K562 (cell line): Measurements from ENCODE around the gene SYCP2. TPM values are rescaled to one million over a fixed set of nuclear protein-coding genes. Genes with fewer than 3 reads are reported as not detected.
A peak's percentile ranks its signal among the peaks of the same experiment; 100 is the strongest.

Experiments used
- ATAC-seq: fragments of 200-7000 bp; cut with Tn5 transposase; 3 replicates; pipeline ENCODE4 v1.9.1; 2020; ENCODE audit warnings: moderate library complexity
- BruUV-seq: library from RNA; stranded (reverse); fragments of 400-500 nt; replicated peaks from 2 replicates; lab custom pipeline; 2021; lab: Mats Ljungman, UMichigan
- CTCF ChIA-PET: fragments of 300-600 bp; formaldehyde crosslinking; extraction: SDS; loops from one replicate; lab custom pipeline; 2021; ENCODE audit warnings: low intra/inter-chr PET ratio; lab: Yijun Ruan, JAX
- POLR2A ChIA-PET: fragments of 300-600, 350-650 bp; sonication (Branson Sonifier 250); formaldehyde crosslinking; extraction: SDS; loops from one replicate; lab custom pipeline; 2021; ENCODE audit warnings: antibody characterized with exemption, inconsistent platforms; lab: Yijun Ruan, JAX
- DNase-seq, 4 experiments: peaks; one replicate each; pipeline versions ENCODE4 v3.0.0 to v3.0.0-alpha.2; 2011 to 2018; ENCODE audit warnings: low spot score in 3 of 4, mixed read lengths in 3 of 4; ENCODE audit errors: extremely low read depth in 1 of 4
- FAIRE-seq: peaks from 2 replicates; lab custom pipeline; 2011; peaks lifted over from hg19 to GRCh38; lab: Jason Lieb, UNC
- H2AFZ ChIP-seq: 2 replicates; pipeline ENCODE4 v1.6.0; 2011; ENCODE audit warnings: low read depth, low read length, control low read depth, inconsistent platforms
- H3K27ac ChIP-seq: fragments of 200-600 bp; 3 replicates; pipeline ENCODE4 v1.8.0; 2011; ENCODE audit warnings: low read depth, mild to moderate bottlenecking, control low read depth, inconsistent platforms, low read length, moderate library complexity, mixed read lengths; ENCODE audit errors: extremely low read depth
- H3K27me3 ChIP-seq, 2 experiments: fragments of 300-600 bp in 1 of 2; 2 replicates in 1 of 2; 3 replicates in 1 of 2; pipeline versions ENCODE4 v1.6.0 to v1.8.0; 2011; ENCODE audit warnings: inconsistent platforms in 2 of 2, low read length in 2 of 2, mild to moderate bottlenecking in 1 of 2, mixed read lengths in 1 of 2, moderate library complexity in 1 of 2; ENCODE audit not compliant: control insufficient read depth in 2 of 2, insufficient read depth in 2 of 2
- H3K36me3 ChIP-seq: fragments of 300-600 bp; 3 replicates; pipeline ENCODE4 v1.8.0; 2011; ENCODE audit warnings: mild to moderate bottlenecking, low read length, inconsistent platforms; ENCODE audit not compliant: control insufficient read depth, insufficient read depth
- H3K4me1 ChIP-seq, 2 experiments: fragments of 200-600 bp in 1 of 2; replicated peaks in 1 of 2; 2 replicates in 1 of 2; 3 replicates in 1 of 2; pipeline versions ENCODE4 v1.5.1 to v1.8.0; 2011; ENCODE audit warnings: inconsistent platforms in 2 of 2, low read length in 2 of 2, mild to moderate bottlenecking in 1 of 2, mixed read lengths in 1 of 2, moderate library complexity in 1 of 2; ENCODE audit not compliant: control insufficient read depth in 2 of 2, insufficient read depth in 2 of 2
- H3K4me2 ChIP-seq: 2 replicates; pipeline ENCODE4 v1.6.1; 2011; ENCODE audit warnings: low read length, control low read depth, inconsistent platforms, mixed read lengths; ENCODE audit not compliant: insufficient read depth
- H3K4me3 ChIP-seq: fragments of 200-600 bp; sonication (generic), shearing (Covaris generic); 2 replicates; pipeline ENCODE4 v1.5.1; 2016; ENCODE audit warnings: control low read depth, inconsistent platforms
- H3K79me2 ChIP-seq: fragments of 200-600 bp; 3 replicates; pipeline ENCODE4 v1.8.0; 2011; ENCODE audit warnings: low read length, inconsistent platforms; ENCODE audit not compliant: control insufficient read depth, insufficient read depth
- H3K9ac ChIP-seq, 2 experiments: 2 replicates each; pipeline versions ENCODE4 v1.6.0 to v1.6.1; 2011; ENCODE audit warnings: low read depth in 2 of 2, low read length in 2 of 2, control low read depth in 1 of 2, inconsistent platforms in 1 of 2, mild to moderate bottlenecking in 1 of 2, mixed read lengths in 1 of 2; ENCODE audit not compliant: insufficient read depth in 1 of 2
- H3K9me1 ChIP-seq: one replicate; pipeline ENCODE4 v1.6.0; 2011; ENCODE audit warnings: inconsistent platforms, mild to moderate bottlenecking, low read length, moderate library complexity; ENCODE audit not compliant: control insufficient read depth, insufficient read depth
- H3K9me3 ChIP-seq: replicated peaks from 2 replicates; pipeline ENCODE4 v1.5.1; 2011; ENCODE audit warnings: low read depth, low read length, inconsistent platforms; ENCODE audit not compliant: control insufficient read depth, insufficient read depth
- H4K20me1 ChIP-seq: replicated peaks from 2 replicates; pipeline ENCODE4 v1.6.1; 2011; ENCODE audit warnings: low read length, inconsistent platforms, mixed read lengths; ENCODE audit not compliant: control insufficient read depth, insufficient read depth
- CBFA2T2 ChIP-seq: fragments of 450-650 bp; conservative IDR thresholded peaks from 2 replicates; pipeline ENCODE4 v1.6.1; 2017; ENCODE audit warnings: mild to moderate bottlenecking
- CEBPG ChIP-seq, 3 experiments: fragments of 200-800 bp in 1 of 3; sonication (Bioruptor generic) in 1 of 3; sonication (generic) in 1 of 3; formaldehyde crosslinking in 1 of 3; IDR thresholded peaks in 2 of 3; conservative IDR thresholded peaks in 1 of 3; 2 replicates each; pipeline versions ENCODE4 v1.6.1 to v1.8.0; 2016 to 2022; ENCODE audit warnings: missing compliant biosample characterization in 2 of 3, missing genetic modification characterization in 2 of 3, mild to moderate bottlenecking in 1 of 3, missing genetic modification reagents in 1 of 3
- CHD2 ChIP-seq: IDR thresholded peaks from 2 replicates; pipeline ENCODE4 v1.6.1; 2011; ENCODE audit warnings: low read depth, low read length
- FOS ChIP-seq: IDR thresholded peaks from 3 replicates; pipeline ENCODE4 v1.6.1; 2011; ENCODE audit not compliant: insufficient read length; ENCODE audit errors: extremely low read depth
- IRF2 ChIP-seq: sonication (generic); formaldehyde crosslinking; IDR thresholded peaks from 2 replicates; pipeline ENCODE4 v1.8.1; 2022; ENCODE audit warnings: mild to moderate bottlenecking, missing genetic modification reagents
- NFIC ChIP-seq: fragments of 450-650 bp; IDR thresholded peaks from 2 replicates; pipeline ENCODE4 v1.6.1; 2017; ENCODE audit warnings: mild to moderate bottlenecking, inconsistent platforms
- POLR2G ChIP-seq: fragments of 200-400 bp; formaldehyde crosslinking; IDR thresholded peaks from 2 replicates; pipeline ENCODE4 v1.6.1; 2017; ENCODE audit warnings: low read depth, mild to moderate bottlenecking, antibody characterized with exemption, low read length, moderate library complexity
- SMC3 ChIP-seq: conservative IDR thresholded peaks from 2 replicates; pipeline ENCODE4 v1.6.1; 2011; ENCODE audit warnings: low read depth, low read length, improper control_type of control experiment; ENCODE audit not compliant: insufficient read depth
- WGBS: fragments of 100-300 bp; shearing (Covaris generic); methylation state at CpG from one replicate; pipeline ENCODE4 v1.1.6; 2016; ENCODE audit warnings: low coverage, mixed read lengths; ENCODE audit not compliant: insufficient coverage; ENCODE audit errors: missing lambda C conversion rate; 5-methylcytosine and 5-hydroxymethylcytosine counted together
- in situ Hi-C: fragments of 300-500 bp; cut with MboI; formaldehyde crosslinking; loops from 4 replicates; pipeline ENCODE4 v1.15.0; 2018; ENCODE audit warnings: inconsistent platforms, mixed read lengths
- intact Hi-C: fragments of 100-400 bp; cut with micrococcal nuclease; formaldehyde crosslinking; loops from 2 replicates; pipeline ENCODE4 v1.14.2; 2022
- polyA plus RNA-seq, 8 experiments: library from polyadenylated mRNA; depleted of rRNA in 4 of 8; stranded (reverse) in 5 of 8; unstranded in 3 of 8; fragments of >200 nt; fragmentation: Nextera tagmentation in 2 of 8; fragmentation: Illumina TruSeq in 1 of 8; extraction: Ambion mirVana in 2 of 8; extraction: Trizol in 1 of 8; gene quantifications; 2 replicates each; pipeline versions ENCODE4 v1.2.1 to v1.2.3, GENCODE V29; 2011 to 2014; ENCODE audit warnings: inconsistent platforms in 1 of 8, missing spikeins in 1 of 8
- total RNA-seq, 7 experiments: library from RNA; depleted of rRNA in 6 of 7; stranded (reverse); fragments of >200 nt in 6 of 7; fragmentation: Illumina TruSeq in 2 of 7; extraction: Trizol in 2 of 7; gene quantifications; 2 replicates each; pipeline versions ENCODE4 v1.2.1 to v1.2.3, GENCODE V29; 2011 to 2021; ENCODE audit warnings: low replicate concordance in 1 of 7
- TF ChIP-seq, protein P1 (sequence below): fragments of 250-450 bp; sonication (Bioruptor Pico); IDR thresholded peaks from 2 replicates; pipeline ENCODE4 v1.5.0; 2021; ENCODE audit warnings: mild to moderate bottlenecking, borderline replicate concordance
- TF ChIP-seq, protein P2 (sequence below): fragments of 250-450 bp; sonication (Bioruptor Pico); IDR thresholded peaks from 2 replicates; pipeline ENCODE4 v1.8.0; 2021; ENCODE audit warnings: borderline replicate concordance, mild to moderate bottlenecking, moderate library complexity; ENCODE audit not compliant: poor library complexity, severe bottlenecking

SYCP2 gene
- total and polyA plus RNA-seq, 9 of the 15 experiments (the other 6 are each of a cell fraction or from before 2014, with no cell fraction given): 0.24 to 1.6 (median 0.67) TPM

DNA sequence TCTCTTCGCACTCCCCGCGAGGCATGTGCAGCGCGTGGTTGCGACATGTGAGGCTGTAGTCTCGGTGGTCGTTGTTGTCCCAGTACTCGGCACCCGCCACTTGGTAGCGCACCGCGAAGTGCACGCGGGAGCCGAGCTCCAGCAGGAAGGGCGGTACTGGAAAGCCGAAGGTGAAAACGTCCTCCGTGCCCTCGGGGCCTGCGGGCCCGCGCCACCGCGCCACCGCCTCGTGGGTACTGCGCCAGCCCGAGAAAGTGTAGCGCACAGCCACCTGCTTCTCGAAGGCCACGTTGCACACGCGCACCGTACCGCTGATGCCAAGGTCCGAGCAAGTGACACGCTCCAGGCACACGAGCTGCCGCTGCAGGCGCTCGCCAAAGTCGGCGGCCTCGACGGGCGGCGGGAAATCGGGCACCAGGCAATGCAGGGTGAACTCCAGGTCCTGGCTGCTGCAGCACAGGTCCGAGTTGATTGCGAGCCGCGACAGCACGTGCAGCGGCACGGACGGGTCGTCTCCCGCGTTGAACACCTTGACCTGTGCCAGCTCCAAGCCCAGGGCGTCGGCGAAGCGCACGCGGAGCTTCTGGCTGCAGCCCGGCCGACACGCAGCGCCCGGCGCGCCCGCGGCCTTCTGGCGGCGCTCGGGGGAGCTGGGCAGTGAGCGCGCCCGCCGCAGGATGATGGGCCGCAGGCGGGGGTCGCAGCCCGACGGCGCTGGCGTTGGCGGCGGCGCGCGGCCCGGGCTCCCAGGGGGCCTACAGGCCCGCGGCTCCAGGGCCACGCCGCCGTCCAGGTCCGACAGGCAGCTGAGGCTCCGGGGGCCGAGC is 5.8 kb upstream of the SYCP2 start (continued):
- TF ChIP-seq IRF2 (CRISPR knock-in tag): peak; percentile 61; the same call in 1 of the 2 replicates
- 0 out of 2 replicates have a peak, but pooled peaks have one; percentile 21 for TF ChIP-seq POLR2G
- TF ChIP-seq FOS: no peak
- TF ChIP-seq CBFA2T2: no peak
- TF ChIP-seq SMC3: no peak
- TF ChIP-seq, protein P1, sequence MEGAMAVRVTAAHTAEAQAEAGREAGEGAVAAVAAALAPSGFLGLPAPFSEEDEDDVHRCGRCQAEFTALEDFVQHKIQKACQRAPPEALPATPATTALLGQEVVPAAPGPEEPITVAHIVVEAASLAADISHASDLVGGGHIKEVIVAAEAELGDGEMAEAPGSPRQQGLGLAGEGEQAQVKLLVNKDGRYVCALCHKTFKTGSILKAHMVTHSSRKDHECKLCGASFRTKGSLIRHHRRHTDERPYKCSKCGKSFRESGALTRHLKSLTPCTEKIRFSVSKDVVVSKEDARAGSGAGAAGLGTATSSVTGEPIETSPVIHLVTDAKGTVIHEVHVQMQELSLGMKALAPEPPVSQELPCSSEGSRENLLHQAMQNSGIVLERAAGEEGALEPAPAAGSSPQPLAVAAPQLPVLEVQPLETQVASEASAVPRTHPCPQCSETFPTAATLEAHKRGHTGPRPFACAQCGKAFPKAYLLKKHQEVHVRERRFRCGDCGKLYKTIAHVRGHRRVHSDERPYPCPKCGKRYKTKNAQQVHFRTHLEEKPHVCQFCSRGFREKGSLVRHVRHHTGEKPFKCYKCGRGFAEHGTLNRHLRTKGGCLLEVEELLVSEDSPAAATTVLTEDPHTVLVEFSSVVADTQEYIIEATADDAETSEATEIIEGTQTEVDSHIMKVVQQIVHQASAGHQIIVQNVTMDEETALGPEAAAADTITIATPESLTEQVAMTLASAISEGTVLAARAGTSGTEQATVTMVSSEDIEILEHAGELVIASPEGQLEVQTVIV: no peak
- 0 out of 2 replicates have a peak, but pooled peaks have one; percentile 6 for TF ChIP-seq NFIC
- TF ChIP-seq CHD2: no peak

DNA sequence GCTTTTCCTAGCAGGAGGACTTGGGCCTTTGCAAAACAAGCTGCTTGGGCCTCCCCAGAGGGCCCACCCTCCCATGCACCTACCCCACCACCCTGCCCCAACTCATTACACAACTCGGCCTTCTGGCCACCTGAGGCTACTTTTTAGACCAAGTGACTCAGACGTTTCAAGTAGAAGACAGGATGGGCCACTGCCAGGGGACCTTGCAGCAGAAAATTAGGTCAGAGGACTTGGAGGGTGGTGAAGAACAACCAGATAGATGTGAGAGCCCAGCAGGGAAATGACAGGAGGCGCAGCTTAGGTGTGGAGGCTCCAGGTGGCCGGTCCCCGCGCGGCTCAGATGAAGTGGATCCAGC is 5.2 kb upstream of the SYCP2 start:
- Histone ChIP-seq H3K9ac (no peak overlapping the region), H4K20me1 (no peaks in the 10 kb centered on the region), H3K9me3 (no peaks in the 10 kb centered on the region), H3K36me3 (peaks cover 16% of the 10 kb centered on the region; the same call in 1 of the 3 replicates), H3K79me2 (peaks cover 17% of the 10 kb centered on the region), H2AFZ (no peak overlapping the region), H3K27ac (no peak overlapping the region), H3K4me3 (no peak overlapping the region), H3K27me3 (no peaks in the 10 kb centered on the region), H3K4me2 (no peak overlapping the region), H3K4me1 (peaks cover 6 to 20% of the 10 kb centered on the region in 2 experiments; a peak in 4 of 5 replicates), H3K9me1 (no peaks in the 10 kb centered on the region)
- CTCF ChIA-PET: no interaction called here
- ATAC-seq (no peak), FAIRE-seq (no peak), DNase-seq (no peak)
- intact Hi-C loops (no loop called here), in situ Hi-C loops (no loop called here)
- BruUV-seq: no TSS peak
- WGBS: 75% methylated on average over 3 of the region's 7 CpGs
- TF ChIP-seq, protein P2, sequence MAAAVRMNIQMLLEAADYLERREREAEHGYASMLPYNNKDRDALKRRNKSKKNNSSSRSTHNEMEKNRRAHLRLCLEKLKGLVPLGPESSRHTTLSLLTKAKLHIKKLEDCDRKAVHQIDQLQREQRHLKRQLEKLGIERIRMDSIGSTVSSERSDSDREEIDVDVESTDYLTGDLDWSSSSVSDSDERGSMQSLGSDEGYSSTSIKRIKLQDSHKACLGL (CRISPR knock-in tag): no peak
- TF ChIP-seq CEBPG (CRISPR knock-in tag; IDR thresholded peaks at IDR 0.05): 0 out of 2 replicates have a peak, but pooled peaks have one; percentile 10
- TF ChIP-seq CEBPG (tag; conservative IDR thresholded peaks at IDR 0.05 in 1 of 2, IDR thresholded peaks at IDR 0.05 in 1 of 2): no peak
- POLR2A ChIA-PET: no interaction called here
